GM23338 (cell line): ENCODE measurements around the gene HHATL.

Source experiments
- CREB1 ChIP-seq: fragments of 250-450 bp; sonication (Bioruptor Pico); IDR thresholded peaks from 2 replicates; pipeline ENCODE4 v1.5.0; 2020; ENCODE audit warnings: low read depth, mild to moderate bottlenecking, moderate library complexity
- CTCF ChIP-seq, 2 experiments: fragments of 200-600 bp in 1 of 2; sonication (generic) in 1 of 2; conservative IDR thresholded peaks; 2 replicates each; pipeline versions ENCODE4 v1.5.1 to v1.6.1; 2016 to 2017; ENCODE audit warnings: antibody characterized with exemption in 2 of 2, low read depth in 2 of 2, mild to moderate bottlenecking in 2 of 2, moderate library complexity in 1 of 2
- ETS1 ChIP-seq: IDR thresholded peaks from 2 replicates; pipeline ENCODE4 v1.6.1; 2016; ENCODE audit warnings: antibody characterized with exemption
- EZH2 ChIP-seq: fragments of 200-600 bp; sonication (generic); IDR thresholded peaks from one replicate; pipeline ENCODE4 v1.8.0; 2017; ENCODE audit warnings: antibody characterized with exemption, mild to moderate bottlenecking, low read depth; ENCODE audit not compliant: unreplicated experiment
- EZH2phosphoT487 ChIP-seq: fragments of 200-600 bp; sonication (generic); IDR thresholded peaks from one replicate; pipeline ENCODE4 v1.8.1; 2018; ENCODE audit warnings: antibody characterized with exemption; ENCODE audit not compliant: unreplicated experiment
- JUNB ChIP-seq: IDR thresholded peaks from one replicate; pipeline ENCODE4 v1.6.1; 2016; ENCODE audit warnings: antibody characterized with exemption; ENCODE audit not compliant: unreplicated experiment
- NANOG ChIP-seq: IDR thresholded peaks from 2 replicates; pipeline ENCODE4 v1.6.1; 2016; ENCODE audit warnings: antibody characterized with exemption, borderline replicate concordance
- POLR2AphosphoS5 ChIP-seq: IDR thresholded peaks from 2 replicates; pipeline ENCODE4 v1.6.1; 2016; ENCODE audit warnings: antibody characterized with exemption, low read depth
- REST ChIP-seq: IDR thresholded peaks from one replicate; pipeline ENCODE4 v1.6.1; 2018; ENCODE audit warnings: antibody characterized with exemption; ENCODE audit not compliant: unreplicated experiment
- STAT1 ChIP-seq: IDR thresholded peaks from one replicate; pipeline ENCODE4 v1.6.1; 2016; ENCODE audit warnings: antibody characterized with exemption; ENCODE audit not compliant: unreplicated experiment
- ZNF114 ChIP-seq: fragments of 250-450 bp; sonication (Bioruptor Pico); IDR thresholded peaks from 2 replicates; pipeline ENCODE4 v1.5.0; 2020; ENCODE audit warnings: mild to moderate bottlenecking, moderate library complexity
- ZNF462 ChIP-seq: fragments of 250-450 bp; sonication (Bioruptor Pico); IDR thresholded peaks from 2 replicates; pipeline ENCODE4 v1.5.0; 2020; ENCODE audit warnings: mild to moderate bottlenecking, moderate library complexity

GRCh38 chr3:42709621-42710020 is 7.0 kb upstream of the HHATL start:
- TF ChIP-seq CTCF (conservative IDR thresholded peaks at IDR 0.05; ENCODE audit: low read depth in 2 of 2) (no peak), EZH2 (no peak), JUNB (no peak), NANOG (no peak), EZH2phosphoT487 (no peak), POLR2AphosphoS5 (no peak), ETS1 (no peak), CREB1 (CRISPR knock-in tag) (no peak), REST (no peak), ZNF114 (CRISPR knock-in tag) (no peak), ZNF462 (CRISPR knock-in tag) (no peak), STAT1 (no peak)
